Heart left ventricle (tissue), 16 donors: Measurements from ENCODE around the gene PAK1. TPM values are rescaled to one million over a fixed set of nuclear protein-coding genes. Genes with fewer than 3 reads are reported as not detected.
"Not testable (repeated sequence)": the region's sequence is repeated elsewhere in the genome, so short reads cannot be mapped to it uniquely, and the experiment has no call there.

ENCODE experiments used
- ATAC-seq, 4 donors: fragments of 200-7000 bp; cut with Tn5 transposase; one replicate each; pipeline ENCODE4 v1.9.1; 2020 to 2022; ENCODE audit warnings: moderate library complexity in 4 of 4, mild to moderate bottlenecking in 3 of 4, moderate number of reproducible peaks in 1 of 4
- DNase-seq, 5 donors: peaks; one replicate each; pipeline ENCODE4 v3.0.0-alpha.2; 2020
- H3K27ac ChIP-seq, 12 donors: fragments of 200-600 bp; sonication (generic) in 4 of 12; one replicate each; pipeline versions ENCODE4 v1.5.0 to v1.8.0; 2016 to 2022; ENCODE audit warnings: mild to moderate bottlenecking in 2 of 12
- H3K27me3 ChIP-seq, 9 donors: fragments of 200-600 bp; sonication (generic) in 2 of 9; one replicate each; pipeline versions ENCODE4 v1.5.1 to v1.8.0; 2016 to 2022; ENCODE audit warnings: mild to moderate bottlenecking in 3 of 9
- H3K36me3 ChIP-seq, 9 donors: fragments of 200-600 bp; sonication (generic) in 2 of 9; one replicate each; pipeline versions ENCODE4 v1.5.0 to v1.8.0; 2018 to 2022; ENCODE audit warnings: mild to moderate bottlenecking in 2 of 9
- H3K4me1 ChIP-seq, 12 donors: fragments of 200-600 bp; sonication (generic) in 4 of 12; one replicate each; pipeline versions ENCODE4 v1.5.0 to v1.8.0; 2016 to 2022; ENCODE audit warnings: mild to moderate bottlenecking in 3 of 12
- H3K4me3 ChIP-seq, 12 donors: fragments of 200-600 bp; sonication (generic) in 4 of 12; one replicate each; pipeline versions ENCODE4 v1.5.0 to v1.8.0; 2017 to 2022; ENCODE audit warnings: mild to moderate bottlenecking in 9 of 12, moderate library complexity in 4 of 12
- H3K9me3 ChIP-seq, 12 donors: fragments of 200-600 bp; sonication (generic) in 4 of 12; one replicate each; pipeline versions ENCODE4 v1.5.0 to v1.8.0; 2016 to 2022; ENCODE audit warnings: mild to moderate bottlenecking in 1 of 12
- CTCF ChIP-seq, 12 donors: fragments of 200-600 bp; sonication (generic) in 4 of 12; IDR thresholded peaks; one replicate each; pipeline versions ENCODE4 v1.5.0 to v1.8.0; 2018 to 2022; ENCODE audit warnings: antibody characterized with exemption in 12 of 12, mild to moderate bottlenecking in 5 of 12
- POLR2A ChIP-seq, 2 donors: fragments of 450-650 bp; IDR thresholded peaks; one replicate each; pipeline ENCODE4 v1.6.1; 2017; ENCODE audit warnings: antibody characterized with exemption in 2 of 2, mild to moderate bottlenecking in 2 of 2, moderate library complexity in 2 of 2
- whole genome bisulfite sequencing, 4 donors: extraction: QIAGEN DNeasy Blood & Tissue Kit in 2 of 4; methylation state at CpG; one replicate each; pipeline versions ENCODE4 v1.1.5 to v1.1.7; 2013 to 2018; 5-methylcytosine and 5-hydroxymethylcytosine counted together
- intact Hi-C, 10 donors: fragments of 100-400 bp; cut with DNase I; formaldehyde crosslinking; loops; one replicate each; pipeline versions ENCODE4 v1.11.1 to v1.14.2; 2022
- polyA plus RNA-seq, 2 donors: library from polyadenylated mRNA; stranded (reverse); fragments of 200-250 nt; gene quantifications; one replicate each; pipeline ENCODE4 v1.2.3, GENCODE V29; 2013
- total RNA-seq, 9 donors: library from RNA; depleted of rRNA in 2 of 9; stranded (reverse); fragments of >200 nt in 2 of 9; fragmentation: NEBNext Ultra II Directional in 3 of 9; extraction: Animal tissue kit (Norgen Biotek cat#: 25700) in 3 of 9; gene quantifications; one replicate each; pipeline versions ENCODE4 v1.1.0 to v1.2.4, GENCODE V29; 2016 to 2023
- donor health status: ischemic (EF 13 %, LVEDD 7.1; RV severe dilation, severe dysfunction).
- donor health status: healthy with polysubstance abuse.
- donor health status: DM: no; HTN: yes; CAD: no.
- donor health status: DM: no; HTN: no; CAD: no.
- donor health status: ischemic (EF 25% LVEDD 6.9; RV normal size, moderate dysfunction).
- donor health status: ischemic (EF 25% LVEDD 5.7; RV mildly dilated, moderate dysfunction).
- donor health status: healthy.
- donor health status: DM: yes; HTN: yes; CAD: no.
- donor health status: ischemic (EF 35%, LVEDD 5.7; RV mildly dilated, moderate dysfunction).
- donor health status: nonischemic (EF 11% LVEDD 7.7; RV severe dilation, severe dysfunction).
- donor health status: DM: yes; HTN: yes; CAD: no.
- donor health status: PGD.
- donor health status: ischemic (EF 29% LVEDD 5.4; RV normal size, mild dysfunction).
- donor health status: nonischemic (EF 23%, LVEDD 6.1; RV moderate dilation, normal function).

Gene PAK1
- total and polyA plus RNA-seq, 11 donors = 2.1 to 25.4 (median 5.9) TPM

GRCh38 chr11:77300695-77301094, 173.2 kb downstream of the PAK1 start:
- H3K27ac ChIP-seq = no peak overlapping the region
- H3K4me3 ChIP-seq = no peak overlapping the region
- intact Hi-C loops = no loop called here
- TF ChIP-seq CTCF (IDR thresholded peaks at IDR 0.05) (no peak), POLR2A (IDR thresholded peaks at IDR 0.05) (no peak)
- H3K4me1 ChIP-seq = no peaks in the 10 kb centered on the region
- WGBS, 4 donors = 69 to 81% (median 77%) methylated on average over 5 of the region's 5 CpGs
- H3K36me3 ChIP-seq = no peaks in the 10 kb centered on the region
- no peak for DNase-seq
- ATAC-seq = no peak
- no peaks in the 10 kb centered on the region for H3K9me3 ChIP-seq
- no peaks in the 10 kb centered on the region for H3K27me3 ChIP-seq

- intact Hi-C loops, ATAC-seq, H3K36me3 ChIP-seq, H3K27ac ChIP-seq, DNase-seq, H3K4me3 ChIP-seq, H3K4me1 ChIP-seq, H3K9me3 ChIP-seq, H3K27me3 ChIP-seq: not testable (repeated sequence)
- WGBS, 4 donors = 84 to 86% (median 85%) methylated on average over 6 of the region's 6 CpGs
Measured at GRCh38 chr11:77300028-77300427, 173.9 kb downstream of the PAK1 start.

- TF ChIP-seq CTCF (IDR thresholded peaks at IDR 0.05) (no peak), POLR2A (IDR thresholded peaks at IDR 0.05) (no peak)
- Histone ChIP-seq H3K27me3 (no peaks in the 10 kb centered on the region), H3K36me3 (no peaks in the 10 kb centered on the region), H3K4me1 (no peaks in the 10 kb centered on the region), H3K9me3 (no peaks in the 10 kb centered on the region), H3K4me3 (no peak overlapping the region), H3K27ac (no peak overlapping the region)
- DNase-seq (no peak), ATAC-seq (no peak)
- WGBS, 4 donors = 65 to 90% (median 86%) methylated on average over 2 of the region's 2 CpGs
- intact Hi-C loops = no loop called here
Measured at GRCh38 chr11:77299528-77299993, 174.3 kb downstream of the PAK1 start.

GRCh38 chr11:77294040-77294439, 179.9 kb downstream of the PAK1 start:
- H3K4me1 ChIP-seq = no peaks in the 10 kb centered on the region
- WGBS, 4 donors = 78 to 90% (median 86%) methylated on average over 3 of the region's 3 CpGs
- no peak for ATAC-seq

More at GRCh38 chr11:77294040-77294439, 179.9 kb downstream of the PAK1 start:
- intact Hi-C loops = no loop called here
- Histone ChIP-seq H3K27me3 (no peaks in the 10 kb centered on the region), H3K27ac (no peak overlapping the region), H3K4me3 (no peak overlapping the region), H3K36me3 (no peaks in the 10 kb centered on the region), H3K9me3 (peaks cover 0 to 7% (median 0%) of the 10 kb centered on the region in 12 donors)
- TF ChIP-seq POLR2A (IDR thresholded peaks at IDR 0.05) (no peak), CTCF (IDR thresholded peaks at IDR 0.05) (no peak)
- no peak for DNase-seq
